ENCODE data around the gene SYT9. TPM values are rescaled to one million over a fixed set of nuclear protein-coding genes. Genes with fewer than 3 reads are reported as not detected.

The SYT9 gene, protein sequence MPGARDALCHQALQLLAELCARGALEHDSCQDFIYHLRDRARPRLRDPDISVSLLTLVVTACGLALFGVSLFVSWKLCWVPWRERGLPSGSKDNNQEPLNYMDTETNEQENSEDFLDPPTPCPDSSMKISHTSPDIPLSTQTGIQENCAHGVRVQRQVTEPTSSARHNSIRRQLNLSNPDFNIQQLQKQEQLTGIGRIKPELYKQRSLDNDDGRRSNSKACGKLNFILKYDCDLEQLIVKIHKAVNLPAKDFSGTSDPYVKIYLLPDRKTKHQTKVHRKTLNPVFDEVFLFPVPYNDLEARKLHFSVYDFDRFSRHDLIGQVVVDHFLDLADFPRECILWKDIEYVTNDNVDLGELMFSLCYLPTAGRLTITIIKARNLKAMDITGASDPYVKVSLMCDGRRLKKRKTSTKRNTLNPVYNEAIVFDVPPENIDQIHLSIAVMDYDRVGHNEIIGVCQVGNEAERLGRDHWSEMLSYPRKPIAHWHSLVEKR
- total RNA-seq (1 to 10 TPM; 2.7 to 3.1 TPM), polyA plus RNA-seq (ENCODE audit: insufficient read depth, low read depth, low replicate concordance) (4.1 TPM)
- long read RNA-seq, donor 1 = 0 reads
- long read RNA-seq, donor 2 = 0 reads

DNA sequence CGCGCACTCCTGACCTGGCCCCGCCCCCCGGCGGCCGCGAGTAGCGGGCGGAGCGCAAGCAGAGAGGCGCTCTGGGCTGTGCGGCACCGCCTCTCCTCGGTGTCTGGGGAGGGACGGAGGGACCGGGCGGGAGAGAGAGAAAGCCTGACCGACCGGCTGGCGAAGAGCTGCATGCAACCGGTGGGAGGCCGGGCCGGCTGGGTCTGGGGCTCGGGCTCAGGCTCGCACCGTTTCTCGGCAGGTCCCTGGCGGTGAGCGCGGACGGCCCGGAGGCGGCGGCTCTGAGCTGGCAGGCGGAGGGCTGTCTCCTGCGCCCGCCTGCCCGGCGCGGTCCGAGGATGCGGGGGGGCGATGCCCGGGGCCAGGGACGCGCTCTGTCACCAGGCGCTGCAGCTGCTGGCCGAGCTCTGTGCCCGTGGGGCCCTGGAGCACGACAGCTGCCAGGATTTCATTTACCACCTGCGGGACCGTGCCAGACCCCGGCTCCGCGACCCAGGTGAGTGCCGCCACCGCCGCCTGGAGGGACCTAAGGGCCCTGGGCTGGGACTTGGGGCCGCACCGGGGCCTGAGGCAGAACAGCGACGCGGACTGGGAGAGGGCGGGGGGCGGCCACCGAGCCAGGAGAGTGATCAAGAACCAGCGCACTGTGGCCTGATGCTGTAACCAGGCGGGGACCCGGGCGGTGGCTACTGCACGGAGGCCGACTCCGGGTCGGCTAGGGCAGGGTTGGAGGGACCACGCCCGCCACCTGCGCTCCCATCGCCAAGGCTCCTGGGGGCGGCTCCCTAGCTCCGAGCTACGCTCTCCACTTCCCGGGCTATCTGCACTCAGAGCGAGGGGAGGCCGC, at the start of gene SYT9:
TSS of gene SYT9 (plus strand) at position 69 of the 847 bp plus-strand sequence. CDS start at position 352, 283 bp downstream.
- Histone ChIP-seq H3K4me1 (no peaks in the 10 kb centered on the region), H3K4me3 (peak within 1 kb of the TSS; percentile 52 to 62), H3K27me3 (no peaks in the 10 kb centered on the region), H3K9me3 (no peaks in the 10 kb centered on the region), H3K27ac (peak within 1 kb of the TSS in 1 of 2 donors; percentile 24), H3K36me3 (ENCODE audit: low read depth, missing control alignments) (no peaks in the 10 kb centered on the region)
- intact Hi-C loops (cut with DNase I; ENCODE audit: low total_unique reads) = no loop called here
- DNase-seq = peak; percentile 67
- no peak for TF ChIP-seq POLR2A (IDR thresholded peaks at IDR 0.05)
- TF ChIP-seq, protein P1, sequence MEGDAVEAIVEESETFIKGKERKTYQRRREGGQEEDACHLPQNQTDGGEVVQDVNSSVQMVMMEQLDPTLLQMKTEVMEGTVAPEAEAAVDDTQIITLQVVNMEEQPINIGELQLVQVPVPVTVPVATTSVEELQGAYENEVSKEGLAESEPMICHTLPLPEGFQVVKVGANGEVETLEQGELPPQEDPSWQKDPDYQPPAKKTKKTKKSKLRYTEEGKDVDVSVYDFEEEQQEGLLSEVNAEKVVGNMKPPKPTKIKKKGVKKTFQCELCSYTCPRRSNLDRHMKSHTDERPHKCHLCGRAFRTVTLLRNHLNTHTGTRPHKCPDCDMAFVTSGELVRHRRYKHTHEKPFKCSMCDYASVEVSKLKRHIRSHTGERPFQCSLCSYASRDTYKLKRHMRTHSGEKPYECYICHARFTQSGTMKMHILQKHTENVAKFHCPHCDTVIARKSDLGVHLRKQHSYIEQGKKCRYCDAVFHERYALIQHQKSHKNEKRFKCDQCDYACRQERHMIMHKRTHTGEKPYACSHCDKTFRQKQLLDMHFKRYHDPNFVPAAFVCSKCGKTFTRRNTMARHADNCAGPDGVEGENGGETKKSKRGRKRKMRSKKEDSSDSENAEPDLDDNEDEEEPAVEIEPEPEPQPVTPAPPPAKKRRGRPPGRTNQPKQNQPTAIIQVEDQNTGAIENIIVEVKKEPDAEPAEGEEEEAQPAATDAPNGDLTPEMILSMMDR (IDR thresholded peaks at IDR 0.05) = no peak
- WGBS, 2 donors = 1% methylated on average over 59 of the region's 84 CpGs; no CpG with 5 or more reads in 1 of the 2 donors

DNA sequence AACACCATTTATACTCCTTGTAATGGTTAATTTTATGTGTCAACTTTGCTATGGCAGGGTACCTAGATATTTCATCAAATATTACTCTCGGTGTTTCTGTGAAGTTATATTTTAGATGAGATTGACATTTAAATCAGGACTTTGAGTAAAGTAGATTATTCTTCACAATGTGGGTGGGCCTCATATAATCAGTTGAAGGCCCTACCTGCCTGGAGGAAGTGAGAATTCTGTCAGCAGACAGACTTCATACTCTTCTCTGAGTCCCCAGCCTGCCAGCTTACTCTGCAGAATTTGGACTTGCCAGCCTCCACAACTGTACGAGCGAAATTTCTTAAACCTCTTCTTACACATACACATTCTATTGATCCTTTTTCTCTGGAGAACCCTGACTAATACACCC, 49.3 kb upstream of the SYT9 start:
- no peaks in the 10 kb centered on the region for H3K36me3 ChIP-seq (ENCODE audit: low read depth, missing control alignments)
- no peak for DNase-seq
- H3K27me3 ChIP-seq = no peaks in the 10 kb centered on the region
- WGBS, 2 donors = 95% methylated on average over 3 of the region's 3 CpGs
- H3K27ac ChIP-seq = no peak overlapping the region
- H3K4me3 ChIP-seq = no peak overlapping the region
- H3K4me1 ChIP-seq = no peaks in the 10 kb centered on the region
- intact Hi-C loops (cut with DNase I; ENCODE audit: low total_unique reads) = no loop called here
- TF ChIP-seq POLR2A (IDR thresholded peaks at IDR 0.05) = no peak
- TF ChIP-seq, protein P1 (IDR thresholded peaks at IDR 0.05) = no peak
- no peaks in the 10 kb centered on the region for H3K9me3 ChIP-seq

DNA sequence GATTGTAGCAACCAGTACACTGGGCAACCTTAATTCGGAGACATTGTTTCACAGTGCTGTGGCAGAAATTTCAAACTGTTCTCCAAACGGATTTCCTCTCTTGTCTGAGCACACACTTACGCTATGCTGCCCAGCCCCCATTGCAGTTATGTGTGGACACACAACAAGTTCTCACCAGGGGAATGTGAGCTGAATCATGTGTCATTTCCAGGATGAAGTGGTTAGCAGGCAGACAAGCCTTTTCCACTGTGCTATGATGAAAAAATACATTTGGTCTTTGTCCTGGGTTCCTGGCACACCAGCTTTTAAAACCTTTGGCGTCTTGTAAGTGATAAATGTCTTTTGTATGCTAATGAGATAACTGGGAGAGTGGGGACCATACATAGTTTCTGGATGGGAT, 46.9 kb upstream of the SYT9 start:
- intact Hi-C loops (cut with DNase I; ENCODE audit: low total_unique reads) = no loop called here
- H3K27me3 ChIP-seq = no peaks in the 10 kb centered on the region
- H3K4me3 ChIP-seq = no peak overlapping the region
- whole genome bisulfite sequencing, 2 donors = 46 to 47% methylated on average over 4 of the region's 4 CpGs
- DNase-seq = peak; percentile 16
- H3K9me3 ChIP-seq = no peaks in the 10 kb centered on the region
- no peaks in the 10 kb centered on the region for H3K36me3 ChIP-seq (ENCODE audit: low read depth, missing control alignments)
- TF ChIP-seq, protein P1 (IDR thresholded peaks at IDR 0.05) = no peak
- TF ChIP-seq POLR2A (IDR thresholded peaks at IDR 0.05) = no peak
- no peak overlapping the region for H3K27ac ChIP-seq
- H3K4me1 ChIP-seq = no peaks in the 10 kb centered on the region

- 79 to 85% methylated on average over 7 of the region's 7 CpGs for WGBS, 2 donors
- Histone ChIP-seq H3K27ac (no peak overlapping the region), H3K4me3 (no peak overlapping the region), H3K9me3 (no peaks in the 10 kb centered on the region), H3K36me3 (ENCODE audit: low read depth, missing control alignments) (no peaks in the 10 kb centered on the region), H3K4me1 (no peaks in the 10 kb centered on the region), H3K27me3 (no peaks in the 10 kb centered on the region)
- DNase-seq = no peak
- no peak for TF ChIP-seq POLR2A (IDR thresholded peaks at IDR 0.05)
- intact Hi-C loops (cut with DNase I; ENCODE audit: low total_unique reads) = no loop called here
Measured at GRCh38 chr11:7208391-7208790, 43.3 kb upstream of the SYT9 start.

DNA sequence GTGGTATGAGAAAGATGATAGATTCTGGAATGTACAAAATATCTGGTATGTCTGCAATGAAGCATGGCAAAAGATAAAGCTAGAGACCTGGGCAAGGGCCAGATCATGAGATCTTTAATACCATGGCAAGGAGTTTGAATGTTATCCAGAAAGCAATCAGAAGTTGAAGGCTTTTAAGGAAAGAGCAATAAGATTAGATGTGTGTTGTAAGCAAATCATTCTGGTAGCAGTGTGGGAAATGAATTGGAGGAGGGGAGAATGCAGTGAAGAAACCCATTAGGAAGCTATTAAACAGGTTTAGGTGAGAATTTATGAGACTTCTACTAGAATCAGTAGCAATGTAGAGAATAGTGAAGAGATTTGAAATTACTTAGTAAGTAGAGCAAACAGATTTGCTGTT, 32.2 kb upstream of the SYT9 start:
- intact Hi-C loops (cut with DNase I; ENCODE audit: low total_unique reads) = no loop called here
- no peaks in the 10 kb centered on the region for H3K9me3 ChIP-seq
- no peaks in the 10 kb centered on the region for H3K36me3 ChIP-seq (ENCODE audit: low read depth, missing control alignments)
- no peaks in the 10 kb centered on the region for H3K4me1 ChIP-seq
- no peak overlapping the region for H3K27ac ChIP-seq
- TF ChIP-seq, protein P1 (IDR thresholded peaks at IDR 0.05) = no peak
- TF ChIP-seq POLR2A (IDR thresholded peaks at IDR 0.05) = no peak
- no peak for DNase-seq
- H3K27me3 ChIP-seq = no peaks in the 10 kb centered on the region
- no peak overlapping the region for H3K4me3 ChIP-seq
